HG03575 (cell line): ENCODE data around the gene MAML3.
"Not testable (repeated sequence)": the region's sequence is repeated elsewhere in the genome, so short reads cannot be mapped to it uniquely, and the experiment has no call there.

ENCODE experiments used
- ATAC-seq: cut with Tn5 transposase; IDR thresholded peaks from one replicate; pipeline ENCODE4 v1.9.1; 2021; ENCODE audit not compliant: unreplicated experiment, insufficient number of reproducible peaks, low FRiP score; ENCODE audit errors: extremely low read depth

Gene MAML3

DNA sequence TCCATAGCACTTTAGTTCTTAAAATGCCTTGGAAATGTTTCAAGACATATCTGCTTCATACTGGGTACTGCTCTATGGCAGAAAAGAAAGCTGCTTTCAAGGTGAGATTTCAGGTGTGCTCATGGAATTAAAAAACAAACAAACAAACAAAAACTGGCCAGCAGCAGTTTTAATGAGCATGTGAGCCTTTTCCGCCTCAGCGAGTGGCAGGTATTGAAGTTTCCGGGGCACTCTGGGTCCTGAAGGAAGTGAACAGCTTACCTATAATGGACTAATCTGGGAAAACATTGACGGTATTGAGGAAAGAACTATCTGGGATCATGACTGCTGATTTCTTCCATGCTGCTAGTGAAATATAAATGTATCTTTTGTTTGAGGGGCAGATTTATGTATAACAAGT, 194.6 kb downstream of the MAML3 start:
- no peak for ATAC-seq

DNA sequence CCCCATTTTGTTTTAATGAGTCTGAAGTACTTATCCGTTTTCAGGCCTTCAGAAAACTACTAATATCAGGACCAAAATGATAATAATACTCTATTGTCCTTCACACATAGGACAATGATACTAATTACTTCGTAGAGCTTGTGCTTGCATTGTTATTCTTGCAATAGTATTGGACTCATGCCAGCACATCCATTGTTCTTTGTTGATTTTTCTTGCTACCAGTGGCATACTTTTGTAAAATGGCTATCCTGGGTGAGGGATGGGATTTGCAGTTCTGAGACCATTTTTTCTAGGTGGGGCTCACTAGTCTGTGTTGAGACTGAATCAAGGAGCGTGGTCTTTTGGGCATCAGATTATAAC, 195.3 kb downstream of the MAML3 start:
- ATAC-seq = no peak

DNA sequence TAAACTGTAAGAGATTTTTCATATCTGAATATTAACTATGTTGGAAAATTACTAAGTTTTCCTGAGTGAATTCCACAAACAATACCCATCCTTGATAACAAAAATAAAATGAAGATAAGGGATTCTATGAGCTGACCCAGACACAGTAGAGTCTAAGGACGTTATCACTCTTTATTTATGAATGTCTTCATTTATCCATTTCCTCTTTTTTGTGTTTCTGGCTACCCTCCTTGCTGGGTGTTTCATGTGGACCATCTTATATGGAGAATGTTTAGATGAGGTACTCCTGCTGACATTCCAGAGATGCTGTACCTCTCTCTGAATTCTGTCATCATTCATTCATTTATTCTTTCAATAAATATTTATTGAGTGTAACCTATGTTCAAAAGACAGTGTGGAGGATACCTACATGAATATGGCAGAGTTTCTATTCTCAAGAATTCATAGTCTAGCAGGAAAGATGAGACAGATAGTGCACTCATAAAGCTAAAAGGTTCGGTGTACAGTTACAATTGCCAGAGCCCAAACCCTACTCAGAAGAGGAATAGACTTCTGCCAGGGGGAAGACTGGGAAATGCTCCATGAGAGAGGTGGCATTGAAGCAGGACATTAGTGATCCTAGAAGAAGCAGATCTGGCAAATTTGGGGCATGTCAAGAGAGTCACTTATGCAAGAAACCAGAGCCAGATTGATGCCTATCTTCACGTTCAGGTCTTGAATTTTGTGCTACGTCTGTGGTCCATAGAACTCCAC, 195.8 kb downstream of the MAML3 start:
- no peak for ATAC-seq

DNA sequence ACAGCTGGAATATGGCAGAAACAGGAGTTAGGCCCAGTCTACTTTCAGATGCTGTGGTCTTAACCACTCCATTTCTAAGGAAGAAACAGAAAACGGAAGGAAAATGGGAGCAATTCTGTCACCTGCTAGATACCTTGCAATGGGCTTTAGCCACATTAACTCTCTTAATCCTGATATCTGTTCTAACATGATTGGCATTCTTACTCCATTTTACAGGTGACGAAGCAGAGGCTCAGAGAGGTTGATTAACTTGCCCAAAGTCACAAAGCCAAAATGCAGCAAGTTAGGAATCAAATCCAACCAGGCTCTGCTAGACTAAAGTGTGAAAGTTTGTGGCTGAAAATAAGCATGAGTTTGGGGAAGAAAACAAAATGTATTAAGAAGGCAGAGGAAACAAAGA, 196.9 kb downstream of the MAML3 start:
- ATAC-seq = no peak

DNA sequence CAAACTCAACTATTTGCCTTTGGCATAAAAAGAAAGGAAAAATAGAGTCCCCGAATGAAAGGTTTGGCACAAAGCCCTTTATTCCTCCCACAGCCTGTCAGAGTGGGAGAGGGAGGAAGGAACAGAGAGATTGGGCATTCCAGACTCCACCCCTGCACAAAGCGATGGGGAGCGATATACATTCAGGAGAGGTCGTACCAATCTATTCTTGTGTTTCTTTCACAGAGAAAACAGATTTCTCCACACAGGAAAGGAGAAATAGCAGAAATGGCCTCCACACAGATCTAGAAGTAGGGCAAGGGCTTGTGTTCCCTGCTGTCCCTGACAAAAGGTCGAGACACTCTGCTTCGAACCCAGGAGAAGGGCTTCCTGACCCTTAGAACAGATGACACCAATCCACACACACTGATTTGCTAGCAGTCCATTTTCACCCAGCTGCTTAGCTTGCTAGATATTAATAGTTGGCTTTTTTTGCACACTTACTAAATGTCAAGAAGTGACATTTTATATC, 197.4 kb downstream of the MAML3 start:
- no peak for ATAC-seq

DNA sequence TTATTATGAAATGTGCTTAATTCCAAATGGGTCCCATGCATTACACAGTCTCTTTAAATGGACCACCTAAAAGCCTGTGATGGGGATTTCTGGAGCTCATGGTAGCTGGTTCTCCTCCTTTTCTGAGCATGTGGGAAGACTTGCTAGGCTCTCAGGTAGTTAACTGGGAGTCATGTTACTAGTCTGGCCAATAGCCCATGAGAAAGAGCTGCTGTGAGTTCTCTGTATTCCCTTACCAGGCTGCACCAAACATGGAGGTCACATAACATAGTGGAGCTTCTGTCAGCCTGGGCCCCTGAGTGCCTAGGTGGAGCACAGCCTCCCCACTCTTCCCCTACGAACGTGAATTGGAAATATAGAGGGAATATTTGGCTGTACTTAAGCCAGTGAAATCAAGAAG, 198.4 kb downstream of the MAML3 start:
- no peak for ATAC-seq

DNA sequence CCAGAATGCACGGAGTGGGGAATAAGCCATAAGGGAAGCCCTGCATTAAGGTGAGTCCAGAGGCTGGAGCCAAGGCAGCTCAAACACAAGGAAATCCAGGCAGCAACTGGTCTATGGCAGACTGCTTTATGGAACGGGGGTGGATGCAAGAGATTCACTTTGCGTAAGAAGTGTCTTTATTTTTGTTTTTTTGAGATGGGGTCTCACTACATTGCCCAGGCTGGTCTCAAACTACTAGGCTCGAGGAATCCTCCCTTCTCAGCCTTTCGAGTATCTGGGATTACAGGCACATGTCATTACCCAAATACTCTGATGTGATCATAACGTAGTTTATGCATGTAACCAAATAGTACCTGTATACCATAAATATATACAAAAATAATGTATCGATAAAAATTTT, 199.5 kb downstream of the MAML3 start:
- no peak for ATAC-seq

DNA sequence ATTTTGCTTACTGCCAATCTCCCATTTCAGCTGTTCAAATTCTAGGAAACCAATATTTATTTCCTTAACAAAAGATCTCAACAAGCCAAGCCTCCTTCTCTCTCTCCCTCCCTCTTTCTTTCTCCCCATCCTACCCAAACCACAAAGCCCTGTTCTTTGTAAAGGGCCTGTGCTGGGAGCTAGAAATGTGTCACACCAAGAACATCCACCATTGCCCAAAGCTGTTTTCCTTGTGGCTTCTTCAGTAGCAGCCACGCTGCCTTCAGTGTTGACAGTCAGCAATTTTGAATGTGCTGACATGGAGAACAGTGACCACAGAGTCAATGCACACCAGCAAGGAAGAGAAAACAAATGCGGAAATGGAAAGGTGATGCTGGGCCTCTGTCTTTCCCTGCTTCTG, 203.0 kb downstream of the MAML3 start:
- no peak for ATAC-seq

DNA sequence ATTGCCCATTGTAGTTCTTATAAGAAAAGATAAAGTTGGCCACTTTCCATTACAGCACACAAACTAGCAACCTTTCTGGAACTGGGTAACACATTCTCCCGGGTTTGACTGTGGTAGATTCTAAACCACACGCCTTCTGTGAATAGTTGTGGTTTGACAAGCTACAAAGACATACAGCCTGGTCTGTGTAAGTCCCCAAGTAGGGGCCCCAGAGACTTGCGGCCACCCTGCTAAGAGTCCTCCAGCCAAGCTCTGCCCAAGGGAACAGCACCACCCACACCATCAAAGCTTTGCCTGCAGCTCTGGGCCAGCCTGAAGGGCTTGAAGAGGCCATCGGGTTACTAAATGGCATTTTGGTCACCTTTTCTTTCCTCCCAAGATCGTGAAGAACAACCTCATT, 203.4 kb downstream of the MAML3 start:
- ATAC-seq = peak; percentile 74

DNA sequence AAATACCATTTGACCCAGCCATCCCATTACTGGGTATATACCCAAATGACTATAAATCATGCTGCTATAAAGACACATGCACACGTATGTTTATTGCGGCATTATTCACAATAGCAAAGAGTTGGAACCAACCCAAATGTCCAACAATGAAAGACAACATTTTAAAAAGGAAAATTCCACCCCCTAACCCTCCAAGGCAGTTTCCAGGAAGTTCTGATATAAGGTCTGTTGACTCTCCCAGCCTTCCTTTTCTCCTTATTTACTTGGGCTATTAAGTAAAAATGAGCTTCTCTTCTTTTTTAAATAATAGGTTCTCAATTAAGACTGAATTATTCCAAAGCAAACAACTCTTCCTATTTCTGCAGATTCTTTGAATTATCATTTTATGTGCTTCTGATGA, 209.1 kb downstream of the MAML3 start:
- ATAC-seq = not testable (repeated sequence)

DNA sequence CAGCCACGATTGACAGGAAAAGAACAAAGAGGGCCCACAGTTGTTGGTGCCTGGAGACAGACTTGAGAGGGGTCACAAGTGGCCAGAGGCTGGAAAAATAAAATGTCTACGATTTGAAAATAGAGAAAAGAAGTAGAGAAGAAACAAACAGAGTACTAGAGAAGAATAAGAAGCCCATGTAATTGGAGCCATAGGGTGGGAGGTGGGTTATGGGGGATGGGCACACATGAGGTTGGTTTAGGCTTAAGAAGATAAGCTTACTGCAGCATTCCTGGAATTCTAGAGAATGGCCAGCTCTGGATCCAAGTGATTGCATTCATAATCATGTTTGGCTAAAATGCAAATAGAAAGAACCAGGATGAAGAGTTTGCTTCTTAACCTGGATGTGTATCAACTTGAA, 210.7 kb downstream of the MAML3 start:
- ATAC-seq = no peak

DNA sequence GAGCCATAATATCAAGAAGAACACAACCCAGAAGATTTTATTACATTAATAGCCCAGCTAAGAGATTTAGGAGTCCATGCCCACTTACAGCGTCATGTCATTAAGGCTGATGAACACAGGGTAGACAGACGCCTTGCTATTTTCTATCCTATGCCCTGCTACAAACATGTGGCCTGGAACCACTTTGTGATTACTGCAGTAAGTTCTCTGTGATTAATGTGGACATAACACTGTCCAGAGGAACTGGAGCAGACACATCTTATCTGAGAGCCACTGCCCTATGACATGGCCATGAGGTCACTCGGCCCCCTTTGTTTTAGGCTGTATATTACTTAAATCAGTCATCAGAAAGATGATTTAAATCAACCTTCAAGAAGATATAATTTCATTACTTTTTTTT, 211.7 kb downstream of the MAML3 start:
- no peak for ATAC-seq

DNA sequence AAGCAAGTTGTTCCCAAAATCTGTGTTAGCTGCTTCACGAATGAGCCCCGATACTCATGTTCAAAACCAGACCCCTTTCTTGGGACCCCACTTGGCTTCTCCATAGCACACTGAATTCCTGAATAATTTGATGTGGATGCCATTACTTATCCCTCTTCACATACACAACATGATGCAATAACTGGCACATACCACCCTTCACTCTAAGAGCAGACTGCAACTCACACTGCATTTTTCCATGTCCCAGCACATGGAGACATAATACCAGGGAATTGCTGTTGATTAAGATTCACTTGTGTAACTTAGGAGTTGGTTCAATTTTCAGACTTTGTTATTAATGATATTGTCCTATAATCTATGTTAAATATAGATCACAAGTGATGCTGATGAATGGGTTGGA, 213.4 kb downstream of the MAML3 start:
- no peak for ATAC-seq

DNA sequence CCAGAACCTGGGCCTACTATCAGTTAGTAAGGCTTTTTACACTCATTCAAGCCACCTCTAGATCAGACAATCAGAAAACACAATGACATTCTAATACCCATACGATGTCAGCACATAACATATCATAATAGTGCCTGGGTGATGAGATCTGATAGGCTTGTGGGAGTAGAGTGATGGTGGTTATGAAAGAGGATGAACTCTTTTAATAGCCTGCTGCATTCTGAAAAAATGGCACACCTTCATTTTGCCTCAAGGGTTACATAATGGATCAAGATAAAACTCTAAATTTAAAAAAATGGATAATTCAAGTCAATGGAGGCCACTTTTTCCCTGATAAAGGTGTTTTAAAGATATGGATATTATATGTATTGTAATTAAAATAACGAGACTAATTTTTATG, 215.6 kb downstream of the MAML3 start:
- no peak for ATAC-seq

DNA sequence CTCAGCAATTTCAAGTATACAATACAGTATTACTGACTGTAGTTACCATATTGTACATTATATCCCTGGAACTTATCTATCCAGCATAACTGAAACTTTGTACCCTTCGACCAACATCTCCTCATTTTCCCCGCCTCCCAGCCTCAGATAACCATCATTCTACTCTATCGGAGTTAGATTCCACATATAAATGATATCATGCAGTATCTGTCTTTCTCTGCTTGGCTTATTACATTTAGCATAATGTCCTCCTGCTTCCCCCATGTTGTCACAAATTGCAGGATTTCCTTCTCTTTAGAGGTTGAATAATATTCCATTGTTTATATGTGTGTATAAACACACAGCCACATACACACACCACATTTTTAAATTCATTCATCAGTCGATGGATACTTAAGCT, 218.1 kb downstream of the MAML3 start:
- ATAC-seq = no peak

DNA sequence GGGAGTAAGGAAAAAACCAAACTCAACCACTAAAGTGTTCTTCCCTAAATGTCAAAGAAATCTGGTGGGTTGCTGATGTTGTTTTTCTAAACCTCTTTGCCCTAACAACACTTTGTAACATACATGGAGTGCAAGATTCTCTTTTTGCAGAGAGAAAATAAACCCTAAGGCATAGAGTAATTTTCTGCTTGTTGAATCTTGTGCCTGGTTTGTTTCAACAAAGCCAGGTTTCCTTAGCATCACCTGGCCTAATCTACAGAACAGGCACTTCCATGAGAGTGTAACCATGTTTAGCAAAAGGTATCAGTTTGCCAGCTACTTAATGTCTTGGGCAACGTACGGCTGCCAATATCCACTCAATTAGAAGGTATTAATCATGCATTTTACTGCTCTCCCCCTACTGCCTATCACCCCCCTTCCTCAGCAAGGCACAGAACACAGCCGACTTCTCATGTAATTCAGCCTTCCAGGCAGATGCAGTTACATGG, 219.2 kb downstream of the MAML3 start:
- ATAC-seq = no peak

DNA sequence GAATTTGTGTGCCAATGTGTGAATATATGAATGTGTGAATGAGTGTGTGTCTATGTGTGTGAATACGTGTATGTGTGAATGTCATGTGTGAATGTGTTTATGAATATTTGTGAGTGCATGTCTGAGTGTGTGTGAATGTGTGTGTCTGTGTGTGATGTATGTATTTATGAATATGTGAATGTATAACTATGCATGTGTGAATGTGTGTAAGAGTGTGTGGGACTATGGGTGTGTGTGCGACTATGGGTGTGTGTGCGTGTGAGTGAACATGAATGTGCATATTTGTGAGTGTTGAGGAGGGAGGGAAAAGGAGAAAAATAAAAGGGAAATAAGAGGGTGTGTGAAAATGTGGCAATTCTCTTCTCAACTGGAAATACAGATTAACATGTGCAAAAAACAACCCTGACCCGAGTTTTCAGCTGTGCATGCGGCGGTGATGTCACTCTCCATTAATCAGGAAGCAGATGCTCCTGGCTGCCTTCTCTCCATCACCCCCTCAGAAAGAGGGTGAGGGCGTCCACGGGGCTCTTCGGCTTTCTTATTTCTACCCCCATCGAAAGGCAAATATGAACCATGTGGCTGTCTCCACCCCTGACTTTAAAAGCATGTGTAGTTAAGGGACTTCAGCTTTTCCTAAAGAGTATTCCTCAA, 219.8 kb downstream of the MAML3 start:
- ATAC-seq = no peak

DNA sequence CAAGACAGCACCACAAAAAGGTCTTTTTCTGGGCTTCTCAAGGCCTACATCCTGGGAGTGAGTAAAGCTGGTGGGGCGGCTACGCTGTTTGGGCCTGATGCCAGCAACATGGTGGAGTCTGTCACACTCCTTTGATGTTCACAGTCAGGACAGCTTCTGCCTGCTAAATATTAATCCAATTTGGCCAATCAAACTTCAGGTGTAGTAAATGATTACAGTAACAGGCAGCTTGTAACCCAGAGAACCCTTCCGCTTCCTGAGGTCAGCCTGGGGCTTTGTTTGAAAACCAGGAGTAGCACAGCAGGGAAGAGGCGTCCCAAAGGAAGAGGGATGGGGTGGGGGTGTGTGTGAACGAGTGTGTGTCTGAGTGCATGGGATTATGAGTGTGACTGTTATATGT, 220.4 kb downstream of the MAML3 start:
- ATAC-seq = no peak

DNA sequence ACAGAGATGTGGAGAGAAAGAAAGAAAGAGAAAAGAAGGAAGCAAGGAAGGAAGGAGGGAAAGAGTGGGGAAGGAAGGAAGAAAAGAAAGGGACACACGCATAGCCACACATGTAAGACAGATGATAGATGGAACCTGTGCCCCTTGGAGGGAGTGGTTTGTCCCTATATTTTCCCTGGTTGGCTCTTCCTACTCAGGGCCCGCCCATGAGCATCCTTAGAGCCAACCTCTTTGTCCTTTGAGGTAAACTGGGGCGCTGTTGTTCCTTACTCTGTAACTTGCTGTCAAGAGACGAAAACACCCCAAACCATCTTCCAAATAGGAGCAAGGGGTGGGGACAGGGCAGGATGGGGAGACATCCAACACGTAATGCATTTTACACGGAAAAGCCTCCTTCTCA, 220.9 kb downstream of the MAML3 start:
- no peak for ATAC-seq

DNA sequence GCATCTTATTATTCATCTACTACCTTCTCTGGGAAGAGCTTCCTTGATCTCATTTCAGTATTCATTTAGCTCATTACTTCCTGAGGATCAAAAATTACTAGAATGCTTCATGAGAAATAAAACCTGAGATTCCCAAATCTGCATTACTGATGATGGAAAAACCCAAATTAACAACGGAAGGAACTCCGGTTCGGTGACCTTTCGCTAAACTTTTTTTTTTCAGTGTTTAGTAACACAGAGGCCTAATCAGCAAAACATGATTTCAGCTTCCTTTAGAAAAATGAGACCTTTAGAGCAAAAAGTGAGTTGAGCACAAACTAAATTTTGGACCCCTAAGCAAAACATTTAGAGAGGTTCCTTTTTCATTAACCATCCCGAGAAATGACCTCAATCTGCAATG, 229.2 kb downstream of the MAML3 start:
- no peak for ATAC-seq
